GM10266 (cell line): Measurements from ENCODE around the gene VIPAS39.

Source experiments
- DNase-seq: peaks from one replicate; pipeline ENCODE4 v3.0.0; 2012; ENCODE audit errors: extremely low spot score
- TF ChIP-seq, protein P1 (sequence below): IDR thresholded peaks from 2 replicates; pipeline ENCODE4 v1.5.1; 2012; ENCODE audit warnings: mild to moderate bottlenecking, low read depth; ENCODE audit not compliant: control insufficient read depth, insufficient read depth; ENCODE audit errors: missing control alignments

The VIPAS39 gene

DNA sequence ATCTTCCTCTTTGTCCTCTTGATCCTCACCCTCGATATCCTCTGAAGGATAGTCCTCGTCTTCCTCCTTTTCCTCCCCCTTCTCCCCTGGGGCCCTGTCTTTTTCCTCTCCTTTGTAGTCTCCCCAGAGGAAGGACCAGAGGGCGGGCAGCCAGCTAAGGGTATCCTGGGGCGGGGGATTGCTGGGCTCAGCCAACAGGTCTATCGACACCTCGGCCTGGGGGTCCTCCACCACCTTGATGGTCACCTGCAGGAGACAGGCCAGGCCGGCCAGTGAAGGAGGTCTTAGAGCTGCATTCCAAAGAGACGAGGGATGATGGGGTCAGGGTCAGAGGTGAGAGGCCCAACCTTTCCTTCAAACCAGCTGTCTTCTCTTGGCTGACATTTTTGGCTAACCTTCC is 25.0 kb upstream of the VIPAS39 start:
- TF ChIP-seq, protein P1, sequence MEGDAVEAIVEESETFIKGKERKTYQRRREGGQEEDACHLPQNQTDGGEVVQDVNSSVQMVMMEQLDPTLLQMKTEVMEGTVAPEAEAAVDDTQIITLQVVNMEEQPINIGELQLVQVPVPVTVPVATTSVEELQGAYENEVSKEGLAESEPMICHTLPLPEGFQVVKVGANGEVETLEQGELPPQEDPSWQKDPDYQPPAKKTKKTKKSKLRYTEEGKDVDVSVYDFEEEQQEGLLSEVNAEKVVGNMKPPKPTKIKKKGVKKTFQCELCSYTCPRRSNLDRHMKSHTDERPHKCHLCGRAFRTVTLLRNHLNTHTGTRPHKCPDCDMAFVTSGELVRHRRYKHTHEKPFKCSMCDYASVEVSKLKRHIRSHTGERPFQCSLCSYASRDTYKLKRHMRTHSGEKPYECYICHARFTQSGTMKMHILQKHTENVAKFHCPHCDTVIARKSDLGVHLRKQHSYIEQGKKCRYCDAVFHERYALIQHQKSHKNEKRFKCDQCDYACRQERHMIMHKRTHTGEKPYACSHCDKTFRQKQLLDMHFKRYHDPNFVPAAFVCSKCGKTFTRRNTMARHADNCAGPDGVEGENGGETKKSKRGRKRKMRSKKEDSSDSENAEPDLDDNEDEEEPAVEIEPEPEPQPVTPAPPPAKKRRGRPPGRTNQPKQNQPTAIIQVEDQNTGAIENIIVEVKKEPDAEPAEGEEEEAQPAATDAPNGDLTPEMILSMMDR, result no peak

DNA sequence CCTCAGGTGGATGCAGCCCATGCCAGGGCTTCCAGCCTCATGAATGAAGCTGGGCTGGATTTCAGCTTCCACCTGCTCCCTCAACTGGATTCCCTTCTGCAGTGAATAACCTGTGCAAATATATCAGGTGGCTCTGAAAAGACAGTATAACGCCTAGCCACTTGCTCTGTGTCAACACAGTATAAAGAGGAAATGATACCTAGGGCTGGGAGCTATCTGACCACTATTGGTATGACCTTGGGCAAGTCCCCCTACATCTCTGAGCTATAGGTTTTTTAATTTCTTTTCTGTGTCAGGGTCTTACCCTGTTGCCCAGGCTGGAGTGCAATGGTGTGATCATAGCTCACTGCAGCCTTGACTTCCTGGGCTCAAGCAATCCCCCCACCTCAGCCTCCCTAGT is 21.4 kb upstream of the VIPAS39 start:
- peak; percentile 65 for DNase-seq
- TF ChIP-seq, protein P1, result no peak

More for the DNA sequence above, 25.0 kb upstream of the VIPAS39 start:
- no peak for DNase-seq

DNA sequence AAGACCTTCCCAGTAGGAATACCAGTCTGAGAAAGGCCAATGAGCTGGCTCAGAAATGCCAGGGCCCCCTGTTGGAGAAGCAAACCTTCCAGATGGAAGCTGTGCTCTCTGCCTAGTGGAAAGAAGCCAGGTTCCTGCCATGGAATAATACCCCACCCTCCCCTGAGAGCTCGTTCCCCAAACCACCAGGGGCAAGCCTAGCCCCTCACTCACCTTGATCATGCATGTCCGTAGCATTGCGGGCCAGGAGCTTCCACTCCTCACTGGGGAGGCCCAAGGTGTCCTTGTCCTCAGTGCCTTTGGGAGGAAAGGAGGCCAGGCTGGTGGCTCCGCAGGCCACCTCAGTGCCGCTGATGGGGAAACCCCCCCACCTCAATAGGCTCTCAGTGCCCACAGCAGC is 20.6 kb upstream of the VIPAS39 start:
- no peak for DNase-seq

DNA sequence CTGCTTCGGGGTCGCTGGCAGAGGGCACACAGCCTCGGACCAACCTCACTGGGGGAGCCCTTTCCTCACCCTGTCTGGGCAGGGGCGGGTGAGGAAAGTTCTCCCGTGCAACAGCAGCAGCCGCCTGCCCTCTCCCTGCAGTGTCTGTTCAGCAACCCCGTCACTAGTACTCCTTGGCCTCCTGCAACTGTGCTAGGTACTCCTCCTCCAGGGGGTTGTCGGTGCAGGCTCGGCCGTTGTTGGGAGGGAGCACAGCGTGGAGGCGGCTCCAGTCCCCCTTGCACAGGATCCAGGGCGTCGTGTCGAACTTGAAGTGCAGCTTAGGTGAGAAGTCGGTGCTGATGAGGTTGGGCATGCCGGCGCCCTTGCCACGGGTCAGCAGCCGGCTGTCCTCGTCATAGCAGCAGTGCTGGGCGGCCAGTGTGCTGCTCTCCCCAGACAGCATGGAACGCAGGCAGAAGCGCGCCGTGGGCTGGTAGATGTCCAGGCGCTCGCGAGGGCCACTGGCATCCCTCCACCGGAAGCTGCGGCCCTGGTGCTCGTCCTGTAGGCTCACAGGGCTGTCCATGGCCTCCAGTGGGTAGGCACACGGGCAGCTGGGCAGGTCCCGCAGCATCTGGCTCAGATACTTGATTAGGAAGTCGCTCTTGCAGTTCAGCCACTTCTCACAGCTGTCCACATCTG is 18.2 kb upstream of the VIPAS39 start:
- no peak for DNase-seq
- TF ChIP-seq, protein P1, result no peak

More for the DNA sequence above, 20.6 kb upstream of the VIPAS39 start:
- TF ChIP-seq, protein P1, result no peak

DNA sequence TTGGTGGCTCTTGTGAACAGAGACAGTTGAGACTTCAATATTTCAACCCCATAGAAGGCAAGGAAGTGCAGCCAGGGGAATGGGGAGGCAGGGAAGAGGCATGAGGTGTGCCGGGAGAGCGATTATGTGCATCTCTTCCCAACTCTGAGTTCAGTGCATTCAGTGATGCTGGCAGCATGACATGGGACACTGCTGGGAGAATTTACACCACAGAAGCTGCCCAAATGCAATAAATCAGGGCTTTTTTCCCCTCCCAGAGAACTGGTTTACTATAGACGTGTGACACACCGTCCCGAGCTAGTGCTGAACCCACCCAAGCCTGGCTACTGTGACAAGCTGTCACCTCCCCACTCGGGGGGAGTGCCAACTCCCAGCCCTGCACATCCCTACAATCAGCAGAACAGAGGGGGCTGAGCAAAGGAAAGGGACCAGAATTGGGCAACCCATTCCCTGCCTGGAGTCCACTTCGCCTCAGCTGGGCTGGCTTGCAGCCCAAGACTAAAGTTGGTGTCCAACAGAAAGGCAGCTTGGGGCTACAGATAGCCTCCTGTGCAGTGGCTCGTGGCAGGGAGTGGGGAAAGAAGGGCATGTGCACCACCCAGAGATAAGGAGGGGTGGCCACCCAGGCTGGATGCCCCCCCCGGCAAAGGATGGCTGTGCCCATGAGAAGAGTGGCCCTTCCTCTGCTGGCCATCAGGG is 17.2 kb upstream of the VIPAS39 start:
- TF ChIP-seq, protein P1, result no peak

DNA sequence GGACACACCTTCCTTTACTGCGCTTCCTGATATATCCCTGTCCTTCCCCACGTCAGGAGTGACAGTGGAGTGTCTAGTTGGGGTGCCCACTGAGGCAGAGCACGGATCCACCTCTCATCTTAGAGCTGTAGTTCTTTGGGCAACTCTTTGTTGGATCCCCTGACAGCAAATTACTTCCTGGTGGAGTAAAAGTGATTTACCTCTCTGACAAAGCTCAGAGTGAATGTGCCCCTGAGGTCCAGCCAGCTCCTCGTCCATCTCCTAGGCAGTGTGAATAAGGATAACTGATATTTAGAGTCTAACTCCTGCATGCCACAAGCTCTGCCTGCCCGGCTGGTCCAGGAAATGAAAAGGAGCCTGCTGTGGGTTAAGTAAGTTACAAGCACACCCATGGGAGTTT is 16.5 kb upstream of the VIPAS39 start:
- no peak for DNase-seq
- TF ChIP-seq, protein P1, result no peak

More for the DNA sequence above, 17.2 kb upstream of the VIPAS39 start:
- no peak for DNase-seq
